ENCODE measurements around the gene SLC2A9. TPM values are rescaled to one million over a fixed set of nuclear protein-coding genes. Genes with fewer than 3 reads are reported as not detected.

Gene SLC2A9
- total RNA-seq, 4 donors from 2014 or later, result 0.19 to 0.89 (median 0.62) TPM

DNA sequence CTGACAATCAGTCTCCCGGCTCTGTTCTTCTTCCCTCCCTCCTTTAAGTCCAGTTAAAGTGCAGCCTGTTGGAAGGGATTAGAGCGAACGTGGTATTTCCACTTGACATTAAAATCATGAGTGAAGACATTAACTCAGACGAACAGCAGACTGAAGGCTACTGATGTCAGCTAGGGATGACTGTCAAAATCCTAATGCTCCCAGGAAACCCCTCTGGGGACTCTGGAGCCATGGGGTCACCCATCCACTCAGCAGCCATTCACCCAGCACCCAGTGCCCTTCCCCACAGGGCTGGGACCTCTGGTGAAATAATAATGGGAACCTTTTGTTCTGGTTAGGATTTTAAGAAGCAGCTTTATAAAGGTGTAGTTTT is 126.0 kb downstream of the SLC2A9 start:
- Histone ChIP-seq H3K9me3 (no peaks in the 10 kb centered on the region), H3K4me3 (no peak overlapping the region), H3K4me1 (no peaks in the 10 kb centered on the region), H3K27ac (no peak overlapping the region), H3K36me3 (no peaks in the 10 kb centered on the region), H3K27me3 (no peaks in the 10 kb centered on the region)
- no peak for DNase-seq
- no peak for ATAC-seq
- in situ Hi-C loops (cut with MboI; ENCODE audit: low sequenced_read_pairs in 4 of 4), result no loop called here
- intact Hi-C loops (cut with DNase I; ENCODE audit: low total_unique reads), result no loop called here
- TF ChIP-seq POLR2A (IDR thresholded peaks at IDR 0.05), result no peak
- TF ChIP-seq, protein P1, sequence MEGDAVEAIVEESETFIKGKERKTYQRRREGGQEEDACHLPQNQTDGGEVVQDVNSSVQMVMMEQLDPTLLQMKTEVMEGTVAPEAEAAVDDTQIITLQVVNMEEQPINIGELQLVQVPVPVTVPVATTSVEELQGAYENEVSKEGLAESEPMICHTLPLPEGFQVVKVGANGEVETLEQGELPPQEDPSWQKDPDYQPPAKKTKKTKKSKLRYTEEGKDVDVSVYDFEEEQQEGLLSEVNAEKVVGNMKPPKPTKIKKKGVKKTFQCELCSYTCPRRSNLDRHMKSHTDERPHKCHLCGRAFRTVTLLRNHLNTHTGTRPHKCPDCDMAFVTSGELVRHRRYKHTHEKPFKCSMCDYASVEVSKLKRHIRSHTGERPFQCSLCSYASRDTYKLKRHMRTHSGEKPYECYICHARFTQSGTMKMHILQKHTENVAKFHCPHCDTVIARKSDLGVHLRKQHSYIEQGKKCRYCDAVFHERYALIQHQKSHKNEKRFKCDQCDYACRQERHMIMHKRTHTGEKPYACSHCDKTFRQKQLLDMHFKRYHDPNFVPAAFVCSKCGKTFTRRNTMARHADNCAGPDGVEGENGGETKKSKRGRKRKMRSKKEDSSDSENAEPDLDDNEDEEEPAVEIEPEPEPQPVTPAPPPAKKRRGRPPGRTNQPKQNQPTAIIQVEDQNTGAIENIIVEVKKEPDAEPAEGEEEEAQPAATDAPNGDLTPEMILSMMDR (IDR thresholded peaks at IDR 0.05 in 4 of 5, conservative IDR thresholded peaks at IDR 0.05 in 1 of 5), result no peak

DNA sequence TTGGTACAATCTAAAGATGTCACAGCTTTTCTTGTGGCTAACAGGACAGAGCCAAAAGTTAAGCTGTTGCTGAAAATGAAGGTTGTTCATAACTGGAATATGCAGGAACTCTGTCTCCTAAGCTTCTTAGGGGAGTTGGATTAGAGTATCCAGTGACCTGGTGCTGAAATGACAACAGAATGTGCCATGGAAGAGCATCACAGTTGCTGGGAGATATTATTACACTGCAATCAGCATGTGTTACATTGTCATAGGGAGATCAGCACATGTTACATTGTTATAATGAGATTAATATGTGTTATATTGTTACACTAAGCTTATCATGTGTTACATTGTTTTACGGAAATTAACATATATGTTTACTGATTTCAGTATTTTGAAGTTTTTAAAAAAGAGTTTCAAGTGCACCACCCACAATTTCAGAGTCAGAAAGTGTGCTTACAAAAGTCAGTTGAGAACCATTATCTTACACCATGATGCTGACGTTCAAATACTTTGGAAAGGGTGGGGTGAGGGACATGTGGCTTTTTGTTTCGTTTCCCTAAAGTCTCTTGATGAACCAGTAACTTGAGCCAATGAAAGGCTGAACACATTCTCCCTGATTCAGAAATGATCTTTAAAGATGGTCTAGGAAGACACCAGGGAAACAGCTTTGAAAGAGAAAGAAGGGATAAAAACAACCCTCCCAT is 126.5 kb downstream of the SLC2A9 start:
- TF ChIP-seq, protein P1 (IDR thresholded peaks at IDR 0.05 in 4 of 5, conservative IDR thresholded peaks at IDR 0.05 in 1 of 5), result no peak
- no peak for TF ChIP-seq POLR2A (IDR thresholded peaks at IDR 0.05)
- Histone ChIP-seq H3K4me1 (no peaks in the 10 kb centered on the region), H3K27ac (no peak overlapping the region), H3K4me3 (no peak overlapping the region), H3K9me3 (no peaks in the 10 kb centered on the region), H3K27me3 (no peaks in the 10 kb centered on the region), H3K36me3 (no peaks in the 10 kb centered on the region)
- intact Hi-C loops (cut with DNase I; ENCODE audit: low total_unique reads), result no loop called here
- in situ Hi-C loops (cut with MboI; ENCODE audit: low sequenced_read_pairs in 4 of 4), result no loop called here
- no peak for DNase-seq
- ATAC-seq, result no peak

DNA sequence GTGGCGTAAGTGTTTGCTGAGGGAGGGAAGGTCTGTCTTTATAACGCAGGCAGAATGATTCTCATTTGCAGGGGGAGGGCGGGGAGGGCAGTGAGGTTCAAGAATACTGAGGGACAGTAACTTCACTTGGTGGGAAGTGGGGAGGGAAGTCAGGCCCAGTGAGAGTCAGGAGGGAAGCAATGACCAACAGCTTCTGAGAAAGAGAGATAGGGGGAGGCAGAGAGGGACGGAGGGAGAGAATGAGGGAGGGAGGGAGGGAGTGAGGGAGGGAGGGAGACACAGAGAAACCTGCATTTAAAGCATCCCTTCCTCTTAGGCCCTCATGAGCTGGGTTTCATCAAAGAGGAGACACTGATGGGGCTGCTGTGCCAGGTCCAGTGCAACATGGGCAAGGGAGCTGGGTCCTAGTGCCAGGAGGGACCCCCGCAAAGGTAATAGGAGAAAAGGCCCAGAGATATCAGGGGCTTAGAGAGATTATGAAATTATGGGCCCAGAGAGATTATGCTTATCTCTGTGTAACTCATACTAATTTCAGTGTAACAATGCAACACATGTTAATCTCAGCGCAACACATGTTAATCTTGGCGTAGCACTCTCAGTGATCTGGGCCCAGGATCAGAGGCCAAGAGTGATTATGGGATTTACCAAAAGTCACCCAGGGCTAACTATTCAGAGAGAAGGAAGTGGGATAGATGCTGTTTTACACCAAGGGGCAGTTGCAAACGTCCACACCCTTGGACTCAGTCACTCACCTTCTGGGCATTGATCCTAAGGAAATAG is 127.8 kb downstream of the SLC2A9 start:
- H3K27ac ChIP-seq, result no peak overlapping the region
- intact Hi-C loops (cut with DNase I; ENCODE audit: low total_unique reads) (no loop called here), in situ Hi-C loops (cut with MboI; ENCODE audit: low sequenced_read_pairs in 4 of 4) (no loop called here)
- no peaks in the 10 kb centered on the region for H3K27me3 ChIP-seq
- no peak overlapping the region for H3K4me3 ChIP-seq
- no peaks in the 10 kb centered on the region for H3K9me3 ChIP-seq
- no peak for DNase-seq
- H3K36me3 ChIP-seq, result no peaks in the 10 kb centered on the region
- no peak for ATAC-seq
- no peak for TF ChIP-seq POLR2A (IDR thresholded peaks at IDR 0.05)
- TF ChIP-seq, protein P1 (IDR thresholded peaks at IDR 0.05 in 4 of 5, conservative IDR thresholded peaks at IDR 0.05 in 1 of 5), result no peak
- H3K4me1 ChIP-seq, result no peaks in the 10 kb centered on the region

DNA sequence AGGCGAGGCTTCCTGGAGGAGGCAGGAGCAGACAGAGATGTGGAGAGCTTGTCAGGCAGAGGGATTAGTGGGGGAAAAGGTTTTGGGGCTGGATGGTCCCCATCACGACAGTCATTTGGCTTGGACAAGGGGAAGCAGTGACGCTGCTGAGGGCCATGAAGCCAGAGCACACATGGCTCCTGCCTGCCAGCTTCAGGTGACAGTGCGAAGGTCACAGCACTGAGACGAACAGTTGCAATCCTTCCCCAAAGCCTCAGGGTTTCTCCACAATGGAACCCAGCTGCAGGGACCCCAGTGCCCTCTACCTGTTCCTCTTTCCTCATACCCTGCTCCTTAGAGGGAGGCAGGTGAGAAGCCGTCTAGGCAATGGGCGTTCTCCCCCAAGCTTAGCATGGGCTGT is 129.6 kb downstream of the SLC2A9 start:
- Histone ChIP-seq H3K27me3 (no peaks in the 10 kb centered on the region), H3K4me3 (no peak overlapping the region), H3K9me3 (no peaks in the 10 kb centered on the region), H3K4me1 (no peaks in the 10 kb centered on the region), H3K27ac (no peak overlapping the region), H3K36me3 (no peaks in the 10 kb centered on the region)
- no peak for TF ChIP-seq POLR2A (IDR thresholded peaks at IDR 0.05)
- TF ChIP-seq, protein P1 (IDR thresholded peaks at IDR 0.05 in 4 of 5, conservative IDR thresholded peaks at IDR 0.05 in 1 of 5), result no peak
- intact Hi-C loops (cut with DNase I; ENCODE audit: low total_unique reads), result no loop called here
- in situ Hi-C loops (cut with MboI; ENCODE audit: low sequenced_read_pairs in 4 of 4), result no loop called here
- DNase-seq (no peak), ATAC-seq (no peak)

All from gastrocnemius medialis (tissue), 4 donors.